Measurements from ENCODE around the gene MYZAP. TPM values are rescaled to one million over a fixed set of nuclear protein-coding genes. Genes with fewer than 3 reads are reported as not detected.

Gene MYZAP
- total RNA-seq, 1 experiment from 2014 or later: 1.1 TPM

- CTCF ChIA-PET: interaction anchor here (0.5 kb wide), 1 partner anchor 108 kb away, joined by 3 read pairs; no protein-coding TSS in a partner anchor
- Histone ChIP-seq H3K9me3 (ENCODE audit: control insufficient read depth, insufficient read depth, low read depth, low read length) (no peaks in the 10 kb centered on the region), H3K27me3 (ENCODE audit: control insufficient read depth, insufficient read depth, low read length) (no peaks in the 10 kb centered on the region), H3K27ac (ENCODE audit: low read length) (no peak overlapping the region; the same call in 1 of the 2 replicates), H3K4me3 (ENCODE audit: low read depth in 2 of 2, low read length in 2 of 2) (no peak overlapping the region), H3K36me3 (ENCODE audit: control insufficient read depth, insufficient read depth, low read length) (no peaks in the 10 kb centered on the region), H3K4me1 (ENCODE audit: control insufficient read depth, insufficient read depth, low read length) (peaks cover 13% of the 10 kb centered on the region)
- DNase-seq (ENCODE audit: low read depth, low spot score) (no peak), ATAC-seq (no peak)
- BruUV-seq (replicated peaks): no TSS peak
- TF ChIP-seq, protein P1, sequence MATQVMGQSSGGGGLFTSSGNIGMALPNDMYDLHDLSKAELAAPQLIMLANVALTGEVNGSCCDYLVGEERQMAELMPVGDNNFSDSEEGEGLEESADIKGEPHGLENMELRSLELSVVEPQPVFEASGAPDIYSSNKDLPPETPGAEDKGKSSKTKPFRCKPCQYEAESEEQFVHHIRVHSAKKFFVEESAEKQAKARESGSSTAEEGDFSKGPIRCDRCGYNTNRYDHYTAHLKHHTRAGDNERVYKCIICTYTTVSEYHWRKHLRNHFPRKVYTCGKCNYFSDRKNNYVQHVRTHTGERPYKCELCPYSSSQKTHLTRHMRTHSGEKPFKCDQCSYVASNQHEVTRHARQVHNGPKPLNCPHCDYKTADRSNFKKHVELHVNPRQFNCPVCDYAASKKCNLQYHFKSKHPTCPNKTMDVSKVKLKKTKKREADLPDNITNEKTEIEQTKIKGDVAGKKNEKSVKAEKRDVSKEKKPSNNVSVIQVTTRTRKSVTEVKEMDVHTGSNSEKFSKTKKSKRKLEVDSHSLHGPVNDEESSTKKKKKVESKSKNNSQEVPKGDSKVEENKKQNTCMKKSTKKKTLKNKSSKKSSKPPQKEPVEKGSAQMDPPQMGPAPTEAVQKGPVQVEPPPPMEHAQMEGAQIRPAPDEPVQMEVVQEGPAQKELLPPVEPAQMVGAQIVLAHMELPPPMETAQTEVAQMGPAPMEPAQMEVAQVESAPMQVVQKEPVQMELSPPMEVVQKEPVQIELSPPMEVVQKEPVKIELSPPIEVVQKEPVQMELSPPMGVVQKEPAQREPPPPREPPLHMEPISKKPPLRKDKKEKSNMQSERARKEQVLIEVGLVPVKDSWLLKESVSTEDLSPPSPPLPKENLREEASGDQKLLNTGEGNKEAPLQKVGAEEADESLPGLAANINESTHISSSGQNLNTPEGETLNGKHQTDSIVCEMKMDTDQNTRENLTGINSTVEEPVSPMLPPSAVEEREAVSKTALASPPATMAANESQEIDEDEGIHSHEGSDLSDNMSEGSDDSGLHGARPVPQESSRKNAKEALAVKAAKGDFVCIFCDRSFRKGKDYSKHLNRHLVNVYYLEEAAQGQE (IDR thresholded peaks at IDR 0.05; ENCODE audit: insufficient read depth in 1 of 2, low read depth in 2 of 2, low read length in 1 of 2): no peak
- TF ChIP-seq POLR2AphosphoS5 (IDR thresholded peaks at IDR 0.05; ENCODE audit: low read depth, low read length) (no peak), SIN3A (IDR thresholded peaks at IDR 0.05; ENCODE audit: borderline replicate concordance, insufficient read depth, low read depth, low read length) (no peak), TCF7L2 (IDR thresholded peaks at IDR 0.05; ENCODE audit: low read depth, low read length) (no peak), CTCF (IDR thresholded peaks at IDR 0.05) (no peak)
- in situ Hi-C loops (cut with HindIII; ENCODE audit: low pct_unique_long_range_greater_than_20kb, low sequenced_read_pairs): no loop called here
- POLR2A ChIA-PET: interaction anchor here (0.7 kb wide), 1 partner anchor 290 kb away, joined by 3 read pairs; no protein-coding TSS in a partner anchor
- intact Hi-C loops (cut with micrococcal nuclease; ENCODE audit: unreplicated experiment): no loop called here
Measured at GRCh38 chr15:57550640-57551039, 41.1 kb upstream of the MYZAP start.

DNA sequence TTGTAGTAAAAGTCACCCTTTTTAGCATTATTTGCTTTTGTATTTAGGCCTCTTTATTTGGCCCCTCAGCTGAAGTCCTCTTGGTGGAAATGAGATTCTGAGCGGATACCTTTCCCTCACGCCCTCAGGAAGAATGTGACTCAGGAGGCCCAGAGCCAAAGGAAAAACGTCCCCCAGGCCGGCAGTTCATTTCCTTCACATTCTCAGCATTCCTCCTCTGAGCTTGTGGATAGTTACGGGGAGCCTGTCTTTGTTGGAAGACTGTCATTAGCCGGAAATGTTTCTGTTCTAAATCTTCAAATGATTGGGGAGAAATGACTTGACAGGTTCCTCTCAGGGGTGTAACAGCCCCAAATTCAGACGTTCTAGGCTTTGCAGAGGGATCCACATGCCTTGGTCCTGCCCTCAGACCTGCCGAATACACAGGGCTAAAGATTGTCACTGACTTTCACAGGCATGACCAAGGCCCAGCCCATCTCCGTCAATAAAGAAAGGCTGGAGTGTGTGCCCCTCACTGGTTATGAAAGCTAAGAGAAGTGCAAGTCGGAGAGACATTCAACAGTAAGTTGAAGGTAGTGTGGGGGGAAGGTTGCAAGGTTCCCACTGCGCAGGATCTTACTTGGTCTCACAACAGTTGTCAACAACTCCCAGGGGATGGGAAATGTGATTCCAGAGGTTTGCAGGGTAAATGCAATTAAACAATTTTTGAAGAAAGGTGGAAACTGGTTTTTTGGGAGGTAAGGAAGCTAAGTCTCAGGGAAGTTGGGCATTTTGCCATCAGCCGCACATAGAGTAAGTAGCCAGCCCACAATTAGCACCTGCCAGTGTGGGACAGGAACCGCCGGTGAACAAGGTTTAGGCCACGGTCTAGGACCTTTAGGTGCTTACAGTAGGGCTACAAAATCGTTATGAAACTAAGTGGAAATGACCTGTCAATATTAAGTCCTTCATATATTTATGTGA lies 39.7 kb upstream of the MYZAP start:
- ATAC-seq: peak; percentile 79
- DNase-seq (ENCODE audit: low read depth, low spot score): no peak
- intact Hi-C loops (cut with micrococcal nuclease; ENCODE audit: unreplicated experiment): no loop called here
- Histone ChIP-seq H3K27me3 (ENCODE audit: control insufficient read depth, insufficient read depth, low read length) (no peaks in the 10 kb centered on the region), H3K9me3 (ENCODE audit: control insufficient read depth, insufficient read depth, low read depth, low read length) (no peaks in the 10 kb centered on the region), H3K4me3 (ENCODE audit: low read depth in 2 of 2, low read length in 2 of 2) (no peak overlapping the region), H3K27ac (ENCODE audit: low read length) (peak overlapping the region; percentile 56), H3K4me1 (ENCODE audit: control insufficient read depth, insufficient read depth, low read length) (peaks cover 13% of the 10 kb centered on the region), H3K36me3 (ENCODE audit: control insufficient read depth, insufficient read depth, low read length) (no peaks in the 10 kb centered on the region)
- in situ Hi-C loops (cut with HindIII; ENCODE audit: low pct_unique_long_range_greater_than_20kb, low sequenced_read_pairs): no loop called here
- no TSS peak for BruUV-seq (replicated peaks)
- ChIA-PET CTCF (no interaction called here), POLR2A (no interaction called here)
- TF ChIP-seq CTCF (IDR thresholded peaks at IDR 0.05) (no peak), POLR2AphosphoS5 (IDR thresholded peaks at IDR 0.05; ENCODE audit: low read depth, low read length) (no peak)
- TF ChIP-seq, protein P1 (IDR thresholded peaks at IDR 0.05; ENCODE audit: insufficient read depth in 1 of 2, low read depth in 2 of 2, low read length in 1 of 2): no peak
